SK-N-SH (cell line): ENCODE measurements around the gene S100A6. TPM values are rescaled to one million over a fixed set of nuclear protein-coding genes. Genes with fewer than 3 reads are reported as not detected.
A peak's percentile ranks its signal among the peaks of the same experiment; 100 is the strongest.

Experiments
- CTCF ChIA-PET: fragments of 300-600, 350-600 bp; formaldehyde crosslinking; extraction: SDS; loops from one replicate; lab custom pipeline; 2021; lab: Yijun Ruan, JAX
- POLR2A ChIA-PET: fragments of 350-600 bp; sonication (Branson Sonifier 250); formaldehyde crosslinking; extraction: SDS; loops from one replicate; lab custom pipeline; 2020; ENCODE audit warnings: antibody characterized with exemption, inconsistent platforms; lab: Yijun Ruan, JAX
- DNase-seq: peaks from one replicate; pipeline ENCODE4 v3.0.0; 2012
- H2AFZ ChIP-seq: fragments of 200-600 bp; sonication (generic); 2 replicates; pipeline ENCODE4 v1.8.1; 2016; ENCODE audit warnings: antibody characterized with exemption, mild to moderate bottlenecking, low read depth
- H3F3A ChIP-seq: fragments of 200-600 bp; sonication (generic); replicated peaks from 2 replicates; pipeline ENCODE3; 2016; ENCODE audit warnings: antibody characterized with exemption, mild to moderate bottlenecking; ENCODE audit not compliant: insufficient read depth
- H3K27ac ChIP-seq, 2 experiments: fragments of 200-500 bp in 1 of 2; fragments of 200-600 bp in 1 of 2; sonication (Bioruptor generic) in 1 of 2; sonication (generic), shearing (Covaris generic) in 1 of 2; 2 replicates each; pipeline versions ENCODE4 v1.5.1 to v1.6.1; 2014 to 2016; ENCODE audit warnings: low read depth in 2 of 2, inconsistent platforms in 1 of 2, low read length in 1 of 2, mild to moderate bottlenecking in 1 of 2, mixed read lengths in 1 of 2
- H3K27me3 ChIP-seq: fragments of 200-600 bp; sonication (generic), shearing (Covaris generic); 2 replicates; pipeline ENCODE4 v1.6.1; 2016; ENCODE audit warnings: mixed run types; ENCODE audit not compliant: insufficient read depth
- H3K36me3 ChIP-seq, 2 experiments: fragments of 200-500 bp in 1 of 2; fragments of 200-600 bp in 1 of 2; sonication (Bioruptor generic) in 1 of 2; sonication (generic) in 1 of 2; replicated peaks in 1 of 2; 2 replicates each; pipeline versions ENCODE3 to v1.5.1; 2014 to 2016; ENCODE audit warnings: low read length in 1 of 2, mild to moderate bottlenecking in 1 of 2; ENCODE audit not compliant: insufficient read depth in 2 of 2, control insufficient read depth in 1 of 2
- H3K4me1 ChIP-seq, 2 experiments: fragments of 200-500 bp in 1 of 2; fragments of 200-600 bp in 1 of 2; sonication (Bioruptor generic) in 1 of 2; sonication (generic), shearing (Covaris generic) in 1 of 2; 2 replicates each; pipeline versions ENCODE4 v1.5.1 to v1.6.1; 2014 to 2016; ENCODE audit warnings: low read depth in 1 of 2, low read length in 1 of 2, mixed run types in 1 of 2; ENCODE audit not compliant: insufficient read depth in 2 of 2, control insufficient read depth in 1 of 2
- H3K4me2 ChIP-seq: fragments of 200-600 bp; sonication (generic), shearing (Covaris generic); 2 replicates; pipeline ENCODE4 v1.6.1; 2017; ENCODE audit warnings: mixed run types
- H3K4me3 ChIP-seq, 2 experiments: fragments of 200-500 bp in 1 of 2; fragments of 200-600 bp in 1 of 2; sonication (Bioruptor generic) in 1 of 2; sonication (generic), shearing (Covaris generic) in 1 of 2; 2 replicates each; pipeline versions ENCODE4 v1.5.1 to v1.8.1; 2014 to 2016; ENCODE audit warnings: low read depth in 2 of 2, inconsistent platforms in 1 of 2, low read length in 1 of 2, mild to moderate bottlenecking in 1 of 2, mixed read lengths in 1 of 2, moderate library complexity in 1 of 2
- H3K79me2 ChIP-seq: fragments of 200-600 bp; sonication (generic); 2 replicates; pipeline ENCODE4 v1.8.1; 2017; ENCODE audit warnings: mild to moderate bottlenecking; ENCODE audit not compliant: insufficient read depth
- H3K9ac ChIP-seq: fragments of 200-600 bp; sonication (generic); 2 replicates; pipeline ENCODE4 v1.6.1; 2017; ENCODE audit warnings: mixed run types
- H3K9me2 ChIP-seq: fragments of 200-600 bp; sonication (generic); 2 replicates; pipeline ENCODE4 v1.6.1; 2017; ENCODE audit warnings: mixed run types
- H3K9me3 ChIP-seq: fragments of 200-600 bp; sonication (generic); 2 replicates; pipeline ENCODE4 v1.6.1; 2017; ENCODE audit warnings: mixed run types, mild to moderate bottlenecking, moderate library complexity
- H4K20me1 ChIP-seq: fragments of 200-600 bp; sonication (generic); 2 replicates; pipeline ENCODE4 v1.6.1; 2017; ENCODE audit warnings: mild to moderate bottlenecking, mixed run types; ENCODE audit not compliant: insufficient read depth
- CHD2 ChIP-seq: fragments of 150-350 bp; IDR thresholded peaks from 2 replicates; pipeline ENCODE4 v1.6.1; 2018; ENCODE audit warnings: low read length; ENCODE audit not compliant: partially characterized antibody
- ELF1 ChIP-seq: IDR thresholded peaks from 2 replicates; pipeline ENCODE4 v1.4.0; 2012
- FOXM1 ChIP-seq: IDR thresholded peaks from 2 replicates; pipeline ENCODE4 v1.4.0; 2012; ENCODE audit warnings: low read depth, mild to moderate bottlenecking
- GATA2 ChIP-seq: sonication (generic); formaldehyde crosslinking; IDR thresholded peaks from 2 replicates; pipeline ENCODE4 v1.5.0; 2020; ENCODE audit warnings: mild to moderate bottlenecking, missing genetic modification reagents
- JUND ChIP-seq: IDR thresholded peaks from 2 replicates; pipeline ENCODE4 v1.4.0; 2012
- NFIC ChIP-seq: IDR thresholded peaks from 2 replicates; pipeline ENCODE4 v1.4.0; 2012; ENCODE audit warnings: borderline replicate concordance
- POLR2AphosphoS5 ChIP-seq: IDR thresholded peaks from 2 replicates; pipeline ENCODE4 v1.6.1; 2012; ENCODE audit warnings: low read depth, low read length
- RAD21 ChIP-seq: IDR thresholded peaks from 2 replicates; pipeline ENCODE4 v1.6.1; 2012; ENCODE audit warnings: mild to moderate bottlenecking, low read length
- RCOR1 ChIP-seq: fragments of 150-350 bp; IDR thresholded peaks from 2 replicates; pipeline ENCODE4 v1.6.1; 2017; ENCODE audit warnings: antibody characterized with exemption, low read length
- RFX5 ChIP-seq: IDR thresholded peaks from 2 replicates; pipeline ENCODE4 v1.6.1; 2012; ENCODE audit warnings: mild to moderate bottlenecking, improper control_type of control experiment, low read length
- RXRA ChIP-seq: IDR thresholded peaks from 2 replicates; pipeline ENCODE4 v1.4.0; 2012; ENCODE audit warnings: low read depth, mild to moderate bottlenecking, borderline replicate concordance
- SIN3A ChIP-seq: IDR thresholded peaks from 2 replicates; pipeline ENCODE4 v1.6.1; 2012; ENCODE audit warnings: low read depth, mild to moderate bottlenecking, low read length, moderate library complexity, borderline replicate concordance
- TAF1 ChIP-seq: IDR thresholded peaks from 2 replicates; pipeline ENCODE4 v1.6.1; 2012; ENCODE audit warnings: low read depth, mild to moderate bottlenecking, low read length, moderate library complexity, borderline replicate concordance
- TEAD4 ChIP-seq: IDR thresholded peaks from 2 replicates; pipeline ENCODE4 v1.4.0; 2012; ENCODE audit warnings: mild to moderate bottlenecking, borderline replicate concordance; ENCODE audit not compliant: insufficient read depth
- USF2 ChIP-seq: fragments of 150-350 bp; IDR thresholded peaks from 2 replicates; pipeline ENCODE4 v1.6.1; 2017; ENCODE audit warnings: antibody characterized with exemption, low read length, low read depth, borderline replicate concordance
- YY1 ChIP-seq: IDR thresholded peaks from 2 replicates; pipeline ENCODE4 v1.4.0; 2012; ENCODE audit warnings: low read depth, mild to moderate bottlenecking
- WGBS: methylation state at CpG from one replicate; pipeline ENCODE4 v1.1.6; 2017; ENCODE audit warnings: low lambda C conversion rate; 5-methylcytosine and 5-hydroxymethylcytosine counted together
- polyA plus RNA-seq, 3 experiments: library from polyadenylated mRNA; depleted of rRNA; stranded (reverse); fragments of >200 nt; gene quantifications; 2 replicates each; pipeline ENCODE4 v1.2.3, GENCODE V29; 2012
- TF ChIP-seq, protein P1 (sequence below): fragments of 200-600 bp; sonication (generic); IDR thresholded peaks from 2 replicates; pipeline ENCODE4 v1.6.1; 2017; ENCODE audit warnings: antibody characterized with exemption, mild to moderate bottlenecking, moderate library complexity
- TF ChIP-seq, protein P2 (sequence below): IDR thresholded peaks from 2 replicates; pipeline ENCODE4 v1.4.0; 2012; ENCODE audit warnings: low read depth, borderline replicate concordance

S100A6 gene
- polyA plus RNA-seq, 1 of the 3 experiments (the other 2 are of a cell fraction), result 895 TPM

DNA sequence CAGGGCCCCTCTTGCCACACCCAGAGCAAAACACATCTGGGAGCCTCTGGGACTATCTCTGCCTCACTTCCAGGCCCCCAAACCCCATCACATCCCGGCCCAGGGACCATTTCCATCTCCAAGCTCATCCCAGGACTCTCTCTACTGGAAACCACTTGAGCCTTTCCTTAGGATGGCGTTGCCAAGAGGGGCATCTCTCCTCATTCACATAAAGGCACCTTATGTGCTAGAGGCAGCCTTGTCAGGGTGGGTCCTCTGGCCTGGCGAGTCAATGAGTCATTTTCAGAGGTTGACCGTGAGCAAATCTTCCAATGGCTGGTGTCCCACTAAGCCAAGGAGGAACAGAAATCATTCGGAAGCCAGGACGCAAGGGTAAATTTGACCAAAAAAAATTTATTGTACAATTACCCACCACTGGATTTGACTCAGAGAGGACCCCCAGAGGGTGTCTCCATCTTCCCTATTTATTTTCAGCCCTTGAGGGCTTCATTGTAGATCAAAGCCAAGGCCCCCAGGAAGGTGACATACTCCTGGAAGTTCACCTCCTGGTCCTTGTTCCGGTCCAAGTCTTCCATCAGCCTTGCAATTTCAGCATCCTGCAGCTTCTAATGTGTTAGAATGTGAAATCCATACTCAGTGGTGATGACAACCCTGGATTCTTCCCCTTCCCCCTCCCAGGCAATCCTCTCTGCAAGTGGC, 1.4 kb downstream of the S100A6 start:
- Histone ChIP-seq H3K36me3 (peaks cover 4 to 17% of the 10 kb centered on the region in 2 experiments), H3F3A (peaks cover 57% of the 10 kb centered on the region), H3K9me3 (no peaks in the 10 kb centered on the region), H3K4me3 (peak overlapping the region; percentile 70 to 79; a peak in 3 of 4 replicates), H3K27ac (peak overlapping the region; percentile 11 to 87; a peak in 3 of 4 replicates), H4K20me1 (peaks cover 4% of the 10 kb centered on the region; the same call in 1 of the 2 replicates), H3K79me2 (peaks cover 30% of the 10 kb centered on the region), H3K27me3 (no peaks in the 10 kb centered on the region), H3K4me1 (peaks cover 24 to 38% of the 10 kb centered on the region in 2 experiments; a peak in 3 of 4 replicates), H3K9ac (peak overlapping the region; percentile 98), H2AFZ (no peak overlapping the region), H3K4me2 (peak overlapping the region; percentile 95), H3K9me2 (no peaks in the 10 kb centered on the region)
- TF ChIP-seq ELF1 (no peak), FOXM1 (no peak), YY1 (no peak), RFX5 (no peak), RCOR1 (no peak), TAF1 (no peak), RXRA (no peak), POLR2AphosphoS5 (no peak; the same call in 1 of the 2 replicates), SIN3A (no peak)
- TF ChIP-seq, protein P1, sequence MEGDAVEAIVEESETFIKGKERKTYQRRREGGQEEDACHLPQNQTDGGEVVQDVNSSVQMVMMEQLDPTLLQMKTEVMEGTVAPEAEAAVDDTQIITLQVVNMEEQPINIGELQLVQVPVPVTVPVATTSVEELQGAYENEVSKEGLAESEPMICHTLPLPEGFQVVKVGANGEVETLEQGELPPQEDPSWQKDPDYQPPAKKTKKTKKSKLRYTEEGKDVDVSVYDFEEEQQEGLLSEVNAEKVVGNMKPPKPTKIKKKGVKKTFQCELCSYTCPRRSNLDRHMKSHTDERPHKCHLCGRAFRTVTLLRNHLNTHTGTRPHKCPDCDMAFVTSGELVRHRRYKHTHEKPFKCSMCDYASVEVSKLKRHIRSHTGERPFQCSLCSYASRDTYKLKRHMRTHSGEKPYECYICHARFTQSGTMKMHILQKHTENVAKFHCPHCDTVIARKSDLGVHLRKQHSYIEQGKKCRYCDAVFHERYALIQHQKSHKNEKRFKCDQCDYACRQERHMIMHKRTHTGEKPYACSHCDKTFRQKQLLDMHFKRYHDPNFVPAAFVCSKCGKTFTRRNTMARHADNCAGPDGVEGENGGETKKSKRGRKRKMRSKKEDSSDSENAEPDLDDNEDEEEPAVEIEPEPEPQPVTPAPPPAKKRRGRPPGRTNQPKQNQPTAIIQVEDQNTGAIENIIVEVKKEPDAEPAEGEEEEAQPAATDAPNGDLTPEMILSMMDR, result no peak
- TF ChIP-seq, protein P2, sequence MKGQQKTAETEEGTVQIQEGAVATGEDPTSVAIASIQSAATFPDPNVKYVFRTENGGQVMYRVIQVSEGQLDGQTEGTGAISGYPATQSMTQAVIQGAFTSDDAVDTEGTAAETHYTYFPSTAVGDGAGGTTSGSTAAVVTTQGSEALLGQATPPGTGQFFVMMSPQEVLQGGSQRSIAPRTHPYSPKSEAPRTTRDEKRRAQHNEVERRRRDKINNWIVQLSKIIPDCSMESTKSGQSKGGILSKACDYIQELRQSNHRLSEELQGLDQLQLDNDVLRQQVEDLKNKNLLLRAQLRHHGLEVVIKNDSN, result no peak
- DNase-seq, result no peak
- ChIA-PET POLR2A (interaction anchor here (1.3 to 2.0 kb wide), 2 partner anchors 9 to 12 kb away, joined by 4 to 8 read pairs; no protein-coding TSS in a partner anchor), CTCF (interaction anchor here (0.6 to 8.4 kb wide), 6 partner anchors 23 to 39 kb away, joined by 3 to 45 read pairs (median 8); no protein-coding TSS in a partner anchor)
- 74% methylated on average over 7 of the region's 7 CpGs for WGBS

GRCh38 chr1:153533689-153534201, 2.0 kb downstream of the S100A6 start:
- Histone ChIP-seq H3K9me2 (no peaks in the 10 kb centered on the region), H3K36me3 (peaks cover 4 to 17% of the 10 kb centered on the region in 2 experiments), H3K27me3 (no peaks in the 10 kb centered on the region), H2AFZ (no peak overlapping the region), H3F3A (peaks cover 58% of the 10 kb centered on the region), H3K79me2 (peaks cover 30% of the 10 kb centered on the region), H4K20me1 (peaks cover 4% of the 10 kb centered on the region; the same call in 1 of the 2 replicates), H3K4me1 (peaks cover 24 to 38% of the 10 kb centered on the region in 2 experiments; a peak in 3 of 4 replicates), H3K9me3 (no peaks in the 10 kb centered on the region), H3K27ac (peak overlapping the region; percentile 11 to 87; a peak in 3 of 4 replicates), H3K4me2 (peak overlapping the region; percentile 95), H3K4me3 (peak overlapping the region; percentile 70 to 79; a peak in 3 of 4 replicates), H3K9ac (peak overlapping the region; percentile 98)
- WGBS, result 30% methylated on average over 11 of the region's 13 CpGs
- ChIA-PET POLR2A (no interaction called here), CTCF (interaction anchor here (1.1 to 8.4 kb wide), 6 partner anchors 9 to 39 kb away, joined by 4 to 45 read pairs (median 6); no protein-coding TSS in a partner anchor)
- no peak for DNase-seq
- no peak for TF ChIP-seq USF2
- TF ChIP-seq NFIC, result peak; percentile 69
- TF ChIP-seq JUND, result peak; percentile 88
- no peak for TF ChIP-seq TAF1
- peak; percentile 80 for TF ChIP-seq POLR2AphosphoS5
- TF ChIP-seq RCOR1, result no peak
- TF ChIP-seq ELF1, result peak; percentile 37
- TF ChIP-seq GATA2 (CRISPR knock-in tag), result no peak
- TF ChIP-seq RAD21, result no peak
- TF ChIP-seq, protein P1, result no peak
- TF ChIP-seq, protein P2, result peak; percentile 49; the same call in 1 of the 2 replicates
- TF ChIP-seq CHD2, result no peak
- TF ChIP-seq TEAD4, result 0 out of 2 replicates have a peak, but pooled peaks have one; percentile 35
